Right ventricle myocardium inferior (tissue), 1 donor: Measurements from ENCODE around the gene ORC2. TPM values are rescaled to one million over a fixed set of nuclear protein-coding genes. Genes with fewer than 3 reads are reported as not detected.

ENCODE experiments used
- ATAC-seq: fragments of 200-7000 bp; cut with Tn5 transposase; one replicate; pipeline ENCODE4 v1.9.1; 2020; ENCODE audit warnings: mild to moderate bottlenecking, moderate library complexity
- DNase-seq: peaks from one replicate; pipeline ENCODE4 v3.0.0; 2021; ENCODE audit errors: missing footprints
- intact Hi-C: fragments of 100-400 bp; cut with DNase I; formaldehyde crosslinking; loops from one replicate; pipeline ENCODE4 v1.11.0; 2022
- total RNA-seq: library from RNA; stranded (reverse); fragmentation: NEBNext Ultra II Directional; extraction: Animal tissue kit (Norgen Biotek cat#: 25700); gene quantifications from one replicate; pipeline ENCODE4 v1.2.1, GENCODE V29; 2021
- donor health status: DM: no; HTN: yes; CAD: no; lungs with severe emphysema.

ORC2 gene
- total RNA-seq, 1 donor from 2014 or later = 20.3 TPM

DNA sequence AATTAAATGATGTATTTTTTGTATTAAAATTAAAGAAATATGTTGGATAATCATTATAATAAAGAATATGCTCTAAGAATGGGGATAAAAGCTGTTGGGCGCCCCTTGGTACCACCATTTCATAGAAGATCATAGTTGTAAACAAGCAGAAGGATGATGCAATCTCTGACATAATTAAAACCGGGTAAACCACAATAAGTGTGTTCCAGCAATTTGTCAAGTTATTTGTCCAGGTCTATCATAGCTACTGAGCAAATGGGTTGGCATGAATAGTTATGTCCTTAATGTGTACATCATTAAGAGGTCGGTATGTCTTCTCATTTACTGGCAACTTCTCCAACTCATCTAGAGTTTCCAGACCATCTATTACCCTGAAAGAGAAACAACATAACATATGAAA, 92.3 kb downstream of the ORC2 start:
- ATAC-seq = no peak
- intact Hi-C loops = no loop called here

DNA sequence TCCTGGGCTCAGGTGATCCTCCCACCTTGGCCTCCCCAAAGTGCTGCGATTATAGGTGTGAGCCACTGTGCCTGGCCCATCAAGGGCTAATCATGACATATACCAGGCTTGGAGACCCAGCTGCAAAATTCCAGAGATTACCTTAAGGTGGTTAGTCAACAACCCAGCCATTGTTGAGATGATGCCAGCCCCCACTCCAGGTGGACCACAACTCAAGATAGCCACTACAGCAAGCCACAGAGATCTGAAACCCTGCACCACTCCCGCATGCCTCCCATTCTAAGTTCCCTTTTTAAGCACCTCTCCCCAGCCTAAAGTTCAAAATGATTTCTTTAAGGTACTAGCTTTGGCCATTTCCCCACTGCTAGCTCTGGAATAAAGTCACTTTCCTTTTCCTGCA, 94.4 kb downstream of the ORC2 start:
- no peak for ATAC-seq
- no peak for DNase-seq
- intact Hi-C loops = no loop called here

More for the DNA sequence above, 92.3 kb downstream of the ORC2 start:
- DNase-seq = no peak

DNA sequence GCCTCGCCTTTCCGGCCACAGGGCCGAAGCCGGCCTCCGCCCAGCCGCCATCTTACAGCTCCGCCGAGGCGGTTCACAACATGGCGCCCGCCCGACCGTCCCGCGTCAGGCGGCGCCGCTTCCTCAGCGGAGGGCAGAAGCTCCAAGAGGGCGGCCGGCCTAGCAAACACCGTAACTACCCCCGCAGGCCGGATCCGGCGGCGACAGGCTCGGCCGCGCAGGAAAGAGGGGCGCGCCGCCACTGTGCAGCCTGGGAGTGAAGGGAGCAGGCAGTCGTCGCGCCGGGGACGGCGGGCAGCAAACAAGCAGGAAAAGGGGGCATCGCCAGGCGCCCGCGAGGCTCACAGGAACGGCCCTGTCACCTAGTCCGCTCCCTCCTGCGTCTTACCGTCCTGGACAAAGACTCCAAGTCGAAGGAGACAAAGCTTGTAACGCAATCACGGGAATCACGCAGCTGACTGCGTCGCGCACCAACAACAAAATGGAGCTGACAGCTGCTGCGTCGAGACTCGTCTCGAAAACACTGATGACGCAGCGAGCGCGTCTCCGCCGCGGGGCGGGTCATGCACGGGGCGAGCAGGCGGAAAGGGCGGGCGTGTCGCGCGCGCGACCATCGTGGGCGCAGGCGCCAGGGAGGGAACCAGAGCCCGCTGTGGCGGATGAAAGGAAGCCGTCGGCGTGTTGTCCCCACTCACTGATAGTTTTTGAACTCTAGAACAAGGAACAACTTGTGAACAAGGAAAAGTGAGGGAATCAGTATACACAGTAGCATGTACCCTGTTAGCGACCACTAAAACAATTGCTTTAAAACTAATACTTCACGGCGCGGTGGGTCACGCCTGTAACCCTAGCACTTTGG, 99.1 kb downstream of the ORC2 start, which contains the start of gene CLK1:
TSS of gene CLK1 (minus strand) at position 483 of the 859 bp plus-strand sequence. CDS start 2,796 bp downstream, outside the sequence.
- intact Hi-C loops = loop anchor here (2.0 to 5.0 kb wide), 3 partner anchors 24 to 152 kb away; partner anchors contain the start of genes BZW1, NIF3L1 and PPIL3
- DNase-seq (peak; percentile 99), ATAC-seq (peak; percentile 96)

DNA sequence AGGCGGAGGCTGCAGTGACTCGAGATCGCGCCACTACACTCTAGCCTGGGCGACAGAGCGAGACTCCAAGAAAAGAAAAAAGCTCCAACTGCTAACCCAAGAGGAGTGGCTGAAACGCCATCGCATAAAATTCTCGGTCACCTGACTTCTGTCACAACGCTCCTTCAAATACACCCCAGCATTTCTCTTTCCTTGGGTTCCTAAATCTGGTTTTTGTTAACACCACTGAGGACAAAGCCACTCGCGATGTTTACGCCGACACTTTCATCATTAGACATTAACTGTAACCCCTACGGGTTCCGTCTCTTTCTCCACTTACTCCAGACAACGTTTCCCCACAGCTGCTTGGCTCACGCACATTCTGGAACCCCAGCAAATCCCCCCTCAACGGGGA, 99.7 kb downstream of the ORC2 start:
- DNase-seq (no peak), ATAC-seq (no peak)
- intact Hi-C loops = loop anchor here (2.0 to 5.0 kb wide), 3 partner anchors 25 to 151 kb away; partner anchors contain the start of genes BZW1, NIF3L1 and PPIL3

DNA sequence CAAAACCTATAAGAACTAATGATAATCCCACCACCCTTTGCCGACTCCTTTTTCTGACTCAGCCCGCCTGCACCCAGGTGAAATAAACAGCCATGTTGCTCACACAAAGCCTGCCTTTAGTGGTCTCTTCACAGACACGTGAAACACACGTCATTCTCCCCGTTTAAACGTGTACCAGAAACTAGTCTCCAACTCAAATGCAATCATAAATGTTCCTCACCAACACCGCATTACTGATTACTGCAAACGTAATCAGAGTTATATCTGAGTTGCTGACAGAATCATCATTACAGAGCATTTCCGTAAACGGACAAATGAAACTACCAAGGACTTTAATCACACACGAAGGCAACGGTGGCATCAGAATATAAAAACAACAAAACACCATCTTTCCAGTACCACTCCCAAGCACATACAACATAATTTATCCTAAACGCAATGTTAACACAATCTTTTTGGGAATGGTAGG, 100.9 kb downstream of the ORC2 start:
- DNase-seq (no peak), ATAC-seq (no peak)
- intact Hi-C loops = loop anchor here (5.0 kb wide), 2 partner anchors 50 to 150 kb away; partner anchors contain the start of gene BZW1

DNA sequence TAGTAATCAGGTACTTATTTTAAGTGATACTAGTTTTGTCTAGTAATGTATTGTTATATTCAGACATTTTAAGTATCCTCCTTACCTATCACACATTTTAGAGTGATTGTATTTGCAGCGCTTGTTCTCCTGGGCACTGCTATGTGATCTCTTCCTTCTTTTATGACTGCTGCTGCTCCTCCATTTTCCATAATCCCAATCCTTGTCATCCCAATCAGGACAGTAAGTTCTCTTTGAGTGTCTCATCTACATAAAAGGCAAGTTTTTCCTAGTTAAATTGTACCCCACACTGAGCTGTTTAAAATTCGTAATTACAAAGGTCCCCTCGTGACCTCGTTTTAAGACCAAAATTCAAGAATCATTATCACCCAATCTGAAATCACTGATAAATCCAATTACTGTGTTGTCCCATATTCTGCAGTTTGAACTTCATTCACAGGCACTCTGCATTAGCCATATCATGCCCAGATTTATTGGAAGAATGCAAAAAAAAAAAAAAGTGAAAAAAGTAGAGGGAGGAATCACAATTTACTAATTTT, 101.8 kb downstream of the ORC2 start:
- no peak for ATAC-seq
- no peak for DNase-seq
- intact Hi-C loops = loop anchor here (5.0 kb wide), 2 partner anchors 49 to 149 kb away; partner anchors contain the start of gene BZW1

DNA sequence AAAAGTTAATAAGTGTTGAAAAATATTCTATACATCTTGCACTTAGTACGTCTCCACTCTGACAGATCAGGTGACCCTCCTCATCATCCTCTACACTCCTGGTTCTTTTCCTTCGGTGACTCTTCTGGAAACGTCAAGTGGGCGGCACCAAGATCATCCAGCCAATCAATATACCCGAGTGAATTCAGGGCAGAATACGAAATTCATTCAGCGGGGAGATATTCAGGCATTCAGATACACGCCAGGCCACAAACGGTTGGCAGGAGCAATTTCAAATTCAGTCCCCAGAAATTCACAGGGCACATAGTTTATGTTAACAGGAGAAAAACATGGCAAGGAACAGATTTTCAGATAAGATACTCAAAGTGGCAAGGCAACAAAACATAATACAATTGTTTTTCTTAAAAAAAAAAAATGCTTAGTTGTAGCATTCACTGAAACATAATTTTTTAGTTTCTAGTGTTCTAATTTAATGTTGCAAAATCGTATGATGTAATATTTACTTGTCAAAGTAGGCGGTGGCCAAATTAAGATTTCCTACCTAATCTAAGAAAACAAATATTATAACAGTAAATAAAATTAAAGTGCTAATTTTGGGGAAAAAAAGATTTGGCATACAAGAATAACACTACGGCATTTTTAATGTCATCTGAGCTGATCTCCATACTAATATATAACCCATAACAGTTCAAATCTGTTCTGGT, 103.2 kb downstream of the ORC2 start:
- intact Hi-C loops = loop anchor here (5.0 kb wide), 2 partner anchors 48 to 148 kb away; partner anchors contain the start of gene BZW1
- no peak for DNase-seq
- ATAC-seq = no peak

Other genes starting within 250 kb of the ORC2 start
- 80.4 TPM for gene BZW1, start 151.8 kb downstream of the ORC2 start, total RNA-seq
- gene CLK1, start 99.0 kb downstream of the ORC2 start, total RNA-seq = 46.3 TPM
- gene PPIL3, start 74.6 kb downstream of the ORC2 start, total RNA-seq = 21.1 TPM
- gene NIF3L1, start 74.3 kb downstream of the ORC2 start, total RNA-seq = 17.1 TPM
- gene HYCC2, start 108.0 kb upstream of the ORC2 start, total RNA-seq = 14.5 TPM
- 555 TPM for gene NDUFB3, start 108.3 kb upstream of the ORC2 start, total RNA-seq
- 218 TPM for gene CFLAR, start 152.5 kb upstream of the ORC2 start, total RNA-seq
- 6.2 TPM for gene CASP10, start 219.5 kb upstream of the ORC2 start, total RNA-seq